ENCODE results near the gene RNF182. TPM values are rescaled to one million over a fixed set of nuclear protein-coding genes. Genes with fewer than 3 reads are reported as not detected.

The RNF182 gene
- total and polyA plus RNA-seq, 10 of the 15 experiments (the other 5 are each of a cell fraction or from before 2014, with no cell fraction given), result not detected

DNA sequence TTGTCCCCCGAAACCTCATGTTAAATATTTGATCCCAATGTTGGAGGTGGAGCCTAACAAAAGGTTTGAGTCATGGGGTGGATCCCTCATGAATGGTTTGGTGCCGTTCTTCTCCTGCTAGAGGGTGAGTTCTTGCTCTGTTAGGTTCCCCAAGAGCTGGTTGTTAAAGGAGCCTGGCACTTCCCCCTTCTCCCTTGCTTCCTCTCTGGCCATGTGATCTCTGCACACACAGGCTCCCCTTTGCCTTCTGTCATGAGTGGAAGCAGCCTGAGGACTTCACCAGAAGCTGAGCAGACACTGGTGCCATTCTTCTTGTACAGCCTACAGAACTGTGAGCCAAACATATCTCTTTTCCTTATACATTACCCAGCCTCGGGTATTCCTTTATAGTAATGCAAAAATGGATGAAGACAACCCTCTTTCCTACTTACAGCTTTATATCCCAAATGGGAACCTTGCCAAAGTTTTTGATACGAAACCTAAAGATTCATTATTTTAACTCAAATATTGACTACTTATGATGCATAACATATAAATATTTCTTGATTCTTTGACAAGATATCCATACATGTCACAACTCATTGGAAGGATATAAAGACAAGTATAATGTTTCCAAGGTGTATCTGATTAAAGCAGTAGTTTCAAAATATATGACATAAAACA is 61.0 kb downstream of the RNF182 start:
- WGBS (ENCODE audit: insufficient coverage, insufficient replicate concordance, low lambda C conversion rate, missing lambda C conversion rate), result 11% methylated on average over 4 of the region's 4 CpGs

More for the DNA sequence above, 61.0 kb downstream of the RNF182 start:
- Histone ChIP-seq H4K20me1 (ENCODE audit: control insufficient read depth, insufficient read depth) (no peaks in the 10 kb centered on the region), H3K4me1 (ENCODE audit: control insufficient read depth, insufficient read depth, low read length) (no peaks in the 10 kb centered on the region), H3K4me2 (ENCODE audit: control insufficient read depth, insufficient read depth) (no peak overlapping the region), H3K9me3 (replicated peaks; ENCODE audit: control insufficient read depth, insufficient read depth, low read length) (no peaks in the 10 kb centered on the region), H3K79me2 (ENCODE audit: control insufficient read depth, insufficient read depth, low read length) (no peaks in the 10 kb centered on the region), H3K27ac (ENCODE audit: control insufficient read depth, insufficient read depth) (no peak overlapping the region), H3K9ac (ENCODE audit: control insufficient read depth, insufficient read depth, low read length) (no peak overlapping the region), H3K36me3 (ENCODE audit: control insufficient read depth in 2 of 2, insufficient read depth in 2 of 2, low read length in 1 of 2) (no peaks in the 10 kb centered on the region; a peak in 1 of 4 replicates), H3K4me3 (no peak overlapping the region), H3K27me3 (replicated peaks in 1 of 2; ENCODE audit: control insufficient read depth in 2 of 2, insufficient read depth in 2 of 2, low read length in 1 of 2) (peaks cover 0 to 2% of the 10 kb centered on the region in 2 experiments; a peak in 3 of 4 replicates), H2AFZ (ENCODE audit: control insufficient read depth, low read depth, low read length) (no peak overlapping the region)
- CTCF ChIA-PET, result no interaction called here
- in situ Hi-C loops (cut with MboI), result no loop called here
- no peak for ATAC-seq
- no peak for TF ChIP-seq GATAD2B (conservative IDR thresholded peaks at IDR 0.05; ENCODE audit: low read depth)
- no peak for TF ChIP-seq SMC3 (IDR thresholded peaks at IDR 0.05; ENCODE audit: borderline replicate concordance, low read length)
- TF ChIP-seq, protein P1, sequence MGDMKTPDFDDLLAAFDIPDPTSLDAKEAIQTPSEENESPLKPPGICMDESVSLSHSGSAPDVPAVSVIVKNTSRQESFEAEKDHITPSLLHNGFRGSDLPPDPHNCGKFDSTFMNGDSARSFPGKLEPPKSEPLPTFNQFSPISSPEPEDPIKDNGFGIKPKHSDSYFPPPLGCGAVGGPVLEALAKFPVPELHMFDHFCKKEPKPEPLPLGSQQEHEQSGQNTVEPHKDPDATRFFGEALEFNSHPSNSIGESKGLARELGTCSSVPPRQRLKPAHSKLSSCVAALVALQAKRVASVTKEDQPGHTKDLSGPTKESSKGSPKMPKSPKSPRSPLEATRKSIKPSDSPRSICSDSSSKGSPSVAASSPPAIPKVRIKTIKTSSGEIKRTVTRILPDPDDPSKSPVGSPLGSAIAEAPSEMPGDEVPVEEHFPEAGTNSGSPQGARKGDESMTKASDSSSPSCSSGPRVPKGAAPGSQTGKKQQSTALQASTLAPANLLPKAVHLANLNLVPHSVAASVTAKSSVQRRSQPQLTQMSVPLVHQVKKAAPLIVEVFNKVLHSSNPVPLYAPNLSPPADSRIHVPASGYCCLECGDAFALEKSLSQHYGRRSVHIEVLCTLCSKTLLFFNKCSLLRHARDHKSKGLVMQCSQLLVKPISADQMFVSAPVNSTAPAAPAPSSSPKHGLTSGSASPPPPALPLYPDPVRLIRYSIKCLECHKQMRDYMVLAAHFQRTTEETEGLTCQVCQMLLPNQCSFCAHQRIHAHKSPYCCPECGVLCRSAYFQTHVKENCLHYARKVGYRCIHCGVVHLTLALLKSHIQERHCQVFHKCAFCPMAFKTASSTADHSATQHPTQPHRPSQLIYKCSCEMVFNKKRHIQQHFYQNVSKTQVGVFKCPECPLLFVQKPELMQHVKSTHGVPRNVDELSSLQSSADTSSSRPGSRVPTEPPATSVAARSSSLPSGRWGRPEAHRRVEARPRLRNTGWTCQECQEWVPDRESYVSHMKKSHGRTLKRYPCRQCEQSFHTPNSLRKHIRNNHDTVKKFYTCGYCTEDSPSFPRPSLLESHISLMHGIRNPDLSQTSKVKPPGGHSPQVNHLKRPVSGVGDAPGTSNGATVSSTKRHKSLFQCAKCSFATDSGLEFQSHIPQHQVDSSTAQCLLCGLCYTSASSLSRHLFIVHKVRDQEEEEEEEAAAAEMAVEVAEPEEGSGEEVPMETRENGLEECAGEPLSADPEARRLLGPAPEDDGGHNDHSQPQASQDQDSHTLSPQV (IDR thresholded peaks at IDR 0.05), result no peak
- TF ChIP-seq FOXM1 (IDR thresholded peaks at IDR 0.05; ENCODE audit: low read depth, low read length), result no peak
- TF ChIP-seq KLF5 (IDR thresholded peaks at IDR 0.05; ENCODE audit: partially characterized antibody), result no peak
- TF ChIP-seq, protein P2, sequence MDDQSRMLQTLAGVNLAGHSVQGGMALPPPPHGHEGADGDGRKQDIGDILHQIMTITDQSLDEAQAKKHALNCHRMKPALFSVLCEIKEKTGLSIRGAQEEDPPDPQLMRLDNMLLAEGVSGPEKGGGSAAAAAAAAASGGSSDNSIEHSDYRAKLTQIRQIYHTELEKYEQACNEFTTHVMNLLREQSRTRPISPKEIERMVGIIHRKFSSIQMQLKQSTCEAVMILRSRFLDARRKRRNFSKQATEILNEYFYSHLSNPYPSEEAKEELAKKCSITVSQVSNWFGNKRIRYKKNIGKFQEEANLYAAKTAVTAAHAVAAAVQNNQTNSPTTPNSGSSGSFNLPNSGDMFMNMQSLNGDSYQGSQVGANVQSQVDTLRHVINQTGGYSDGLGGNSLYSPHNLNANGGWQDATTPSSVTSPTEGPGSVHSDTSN (IDR thresholded peaks at IDR 0.05; ENCODE audit: insufficient replicate concordance, low read depth, low read length), result no peak
- TF ChIP-seq EZH2 (IDR thresholded peaks at IDR 0.05; ENCODE audit: borderline replicate concordance, control insufficient read depth, low read depth, low read length), result no peak
- no peak for TF ChIP-seq SMAD5 (IDR thresholded peaks at IDR 0.05; ENCODE audit: low read depth)
- no peak for TF ChIP-seq GABPA (IDR thresholded peaks at IDR 0.05; ENCODE audit: low read depth)
- TF ChIP-seq, protein P3, sequence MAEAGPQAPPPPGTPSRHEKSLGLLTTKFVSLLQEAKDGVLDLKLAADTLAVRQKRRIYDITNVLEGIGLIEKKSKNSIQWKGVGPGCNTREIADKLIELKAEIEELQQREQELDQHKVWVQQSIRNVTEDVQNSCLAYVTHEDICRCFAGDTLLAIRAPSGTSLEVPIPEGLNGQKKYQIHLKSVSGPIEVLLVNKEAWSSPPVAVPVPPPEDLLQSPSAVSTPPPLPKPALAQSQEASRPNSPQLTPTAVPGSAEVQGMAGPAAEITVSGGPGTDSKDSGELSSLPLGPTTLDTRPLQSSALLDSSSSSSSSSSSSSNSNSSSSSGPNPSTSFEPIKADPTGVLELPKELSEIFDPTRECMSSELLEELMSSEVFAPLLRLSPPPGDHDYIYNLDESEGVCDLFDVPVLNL (IDR thresholded peaks at IDR 0.05; ENCODE audit: low read depth, low read length), result no peak
- TF ChIP-seq TCF3 (IDR thresholded peaks at IDR 0.05; ENCODE audit: borderline replicate concordance, insufficient read depth, low read depth, low read length), result no peak
- no peak for TF ChIP-seq WRNIP1 (IDR thresholded peaks at IDR 0.05; ENCODE audit: borderline replicate concordance, low read depth, low read length)
- TF ChIP-seq ZNF24 (IDR thresholded peaks at IDR 0.05), result no peak
- intact Hi-C loops (cut with micrococcal nuclease; ENCODE audit: unreplicated experiment), result no loop called here
- no TSS peak for BruUV-seq (replicated peaks)
- DNase-seq (ENCODE audit: low read depth, low spot score), result no peak
- POLR2A ChIA-PET, result no interaction called here
- RAD21 ChIA-PET (ENCODE audit: unreplicated experiment), result no interaction called here
- SMC1A ChIA-PET (ENCODE audit: uncharacterized antibody, unreplicated experiment), result no interaction called here
- FAIRE-seq, result no peak
